ENCODE data around the gene SHLD3.
A peak's percentile ranks its signal among the peaks of the same experiment; 100 is the strongest.
"Not testable (repeated sequence)": the region's sequence is repeated elsewhere in the genome, so short reads cannot be mapped to it uniquely, and the experiment has no call there.

Gene SHLD3, protein sequence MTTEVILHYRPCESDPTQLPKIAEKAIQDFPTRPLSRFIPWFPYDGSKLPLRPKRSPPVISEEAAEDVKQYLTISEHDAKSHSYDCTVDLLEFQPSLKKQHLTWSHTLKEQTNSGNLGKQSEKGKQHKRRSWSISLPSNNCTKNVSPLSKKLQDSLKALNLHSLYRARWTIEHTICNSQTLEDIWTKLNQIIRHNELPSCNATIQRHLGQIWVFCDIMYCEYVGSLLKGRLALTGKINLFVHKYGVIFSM

DNA sequence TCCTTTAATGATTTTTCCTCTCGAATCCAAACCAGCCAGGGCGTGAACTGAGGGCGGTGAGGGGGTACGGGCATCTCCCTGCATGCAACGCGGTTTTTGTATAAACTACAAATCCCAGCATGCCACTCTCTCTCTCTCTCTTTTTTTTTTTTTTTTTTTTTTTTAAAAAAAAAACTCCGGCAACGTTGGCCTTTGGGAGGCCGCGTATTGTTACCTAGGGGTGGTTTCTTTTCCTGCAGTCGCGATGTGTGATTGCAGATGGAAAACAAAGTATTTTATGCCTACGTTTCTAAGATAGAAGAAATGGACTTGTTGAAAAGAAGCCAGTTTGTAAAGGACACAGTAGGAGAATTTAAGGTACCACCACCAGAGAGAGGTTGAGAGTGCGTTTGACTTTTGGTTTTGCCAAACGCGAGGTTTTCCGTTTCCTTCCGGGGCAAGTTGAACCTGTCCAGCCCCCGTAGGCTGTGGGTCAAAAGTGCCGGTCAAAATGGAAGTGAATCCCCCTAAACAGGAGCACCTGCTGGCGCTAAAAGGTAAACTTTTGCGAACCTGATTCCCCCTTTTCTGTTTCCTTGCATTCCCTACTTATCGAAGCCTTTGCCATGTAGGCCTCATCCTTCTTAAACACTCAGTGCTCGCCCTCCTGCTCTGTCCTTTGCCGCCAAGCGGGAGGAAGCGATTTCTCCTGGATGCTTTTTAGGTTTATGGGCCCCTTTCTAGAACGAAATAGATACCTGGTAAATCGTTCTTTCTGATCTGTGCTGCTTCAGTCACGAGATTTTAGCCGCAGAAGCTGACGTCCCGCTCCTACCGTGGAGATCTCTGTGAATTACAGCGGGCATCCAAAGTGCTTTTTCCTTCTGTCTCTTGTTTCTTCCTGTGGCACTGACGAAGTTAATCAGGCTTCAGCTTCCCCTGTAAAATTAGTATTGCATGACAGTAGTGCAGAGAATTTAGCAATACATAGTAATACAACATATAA is at the start of gene SHLD3, which contains the start of gene TRAPPC13:
Gene SHLD3, plus strand, starts transcription at position 457 of the 985 bp plus-strand sequence. CDS start 4,561 bp downstream, outside the sequence.
Gene TRAPPC13, plus strand, starts transcription at position 457 of the 985 bp plus-strand sequence. Its CDS starts 34 bp downstream, at position 491.
- H3K4me1 ChIP-seq (ENCODE audit: control insufficient read depth, insufficient read depth, low read length) = no peaks in the 10 kb centered on the region
- H3K36me3 ChIP-seq (ENCODE audit: control insufficient read depth, insufficient read depth, low read length) = no peaks in the 10 kb centered on the region; the same call in 1 of the 2 replicates
- peak; percentile 61 for DNase-seq (ENCODE audit: low read depth, low spot score)
- H3K27me3 ChIP-seq (ENCODE audit: control insufficient read depth, insufficient read depth, low read length) = no peaks in the 10 kb centered on the region
- no peak within 1 kb of the TSS for H3K27ac ChIP-seq (ENCODE audit: low read length)
- H3K4me3 ChIP-seq (ENCODE audit: low read length) = peak within 1 kb of the TSS; percentile 90
- no CpG with 5 or more reads among the region's 36 CpGs for WGBS (ENCODE audit: insufficient coverage, insufficient read length)
- no peaks in the 10 kb centered on the region for H3K9me3 ChIP-seq (ENCODE audit: control insufficient read depth, insufficient read depth, low read length)

DNA sequence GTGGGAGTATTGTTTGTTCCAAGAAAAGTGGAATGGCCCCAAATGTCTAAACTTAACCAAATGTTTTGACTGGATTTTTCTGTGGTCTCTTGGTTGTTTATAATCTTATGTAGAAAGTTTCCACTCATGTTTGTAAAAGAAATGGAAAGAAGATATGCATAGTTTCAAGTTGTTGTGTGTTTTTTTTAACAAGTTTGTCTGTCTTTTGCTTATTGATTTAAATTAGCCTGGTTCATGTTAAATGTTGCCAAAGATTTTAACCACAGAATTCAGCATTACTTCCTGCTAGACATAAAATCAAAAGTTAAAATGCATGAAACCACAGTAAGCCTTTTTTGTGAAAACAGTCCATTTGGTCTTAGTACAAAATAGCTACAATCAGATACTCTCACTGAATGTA is 47.7 kb upstream of the SHLD3 start:
- no peak overlapping the region for H3K27ac ChIP-seq (ENCODE audit: low read length)

DNA sequence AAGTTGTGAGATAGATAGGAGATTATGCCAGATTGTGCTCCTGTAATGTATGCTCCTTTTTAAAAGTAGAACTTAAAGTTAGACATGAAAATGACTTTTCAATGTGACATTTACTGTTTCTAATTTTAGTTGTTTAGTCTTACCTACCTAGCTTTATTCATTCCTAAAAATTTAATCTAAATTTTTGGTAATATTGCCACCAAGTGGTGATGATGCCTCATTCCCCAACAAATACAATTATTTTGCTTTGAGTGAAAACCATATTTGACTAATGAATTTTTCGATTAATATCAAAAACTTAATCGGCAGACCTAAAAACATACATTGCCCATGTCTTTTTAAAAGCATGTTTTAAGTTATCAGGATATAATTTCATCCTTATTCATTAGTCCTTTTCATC is 36.1 kb upstream of the SHLD3 start:
- no peaks in the 10 kb centered on the region for H3K27me3 ChIP-seq (ENCODE audit: control insufficient read depth, insufficient read depth, low read length)
- no CpG with 5 or more reads among the region's 2 CpGs for WGBS (ENCODE audit: insufficient coverage, insufficient read length)
- H3K27ac ChIP-seq (ENCODE audit: low read length) = no peak overlapping the region
- no peaks in the 10 kb centered on the region for H3K4me1 ChIP-seq (ENCODE audit: control insufficient read depth, insufficient read depth, low read length)
- no peaks in the 10 kb centered on the region for H3K9me3 ChIP-seq (ENCODE audit: control insufficient read depth, insufficient read depth, low read length)
- no peaks in the 10 kb centered on the region; the same call in 1 of the 2 replicates for H3K36me3 ChIP-seq (ENCODE audit: control insufficient read depth, insufficient read depth, low read length)
- H3K4me3 ChIP-seq (ENCODE audit: low read length) = no peak overlapping the region
- no peak for DNase-seq (ENCODE audit: low read depth, low spot score)

More for the DNA sequence above, 47.7 kb upstream of the SHLD3 start:
- Histone ChIP-seq H3K9me3 (ENCODE audit: control insufficient read depth, insufficient read depth, low read length) (no peaks in the 10 kb centered on the region), H3K4me3 (ENCODE audit: low read length) (no peak overlapping the region), H3K4me1 (ENCODE audit: control insufficient read depth, insufficient read depth, low read length) (no peaks in the 10 kb centered on the region), H3K36me3 (ENCODE audit: control insufficient read depth, insufficient read depth, low read length) (peaks cover 3% of the 10 kb centered on the region; the same call in 1 of the 2 replicates), H3K27me3 (ENCODE audit: control insufficient read depth, insufficient read depth, low read length) (no peaks in the 10 kb centered on the region)
- no peak for DNase-seq (ENCODE audit: low read depth, low spot score)

DNA sequence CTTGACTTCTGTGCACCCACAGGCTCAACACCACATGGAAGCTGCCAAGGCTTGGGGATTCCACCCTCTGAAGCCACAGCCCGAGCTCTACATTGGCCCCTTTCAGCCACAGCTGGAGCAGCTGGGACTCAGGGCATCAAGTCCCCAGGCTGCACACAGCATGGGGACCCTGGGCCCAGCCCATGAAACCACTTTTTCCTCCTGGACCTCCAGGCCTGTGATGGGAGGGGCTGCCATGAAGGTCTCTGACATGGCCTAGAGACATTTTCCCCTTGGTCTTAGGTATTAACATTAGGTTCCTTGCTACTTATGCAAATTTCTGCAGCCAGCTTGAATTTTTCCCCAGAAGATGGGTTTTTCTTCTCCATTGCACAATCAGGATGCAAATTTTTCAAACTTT is 23.1 kb upstream of the SHLD3 start:
- H3K4me1 ChIP-seq (ENCODE audit: control insufficient read depth, insufficient read depth, low read length); H3K9me3 ChIP-seq (ENCODE audit: control insufficient read depth, insufficient read depth, low read length); H3K27me3 ChIP-seq (ENCODE audit: control insufficient read depth, insufficient read depth, low read length); H3K36me3 ChIP-seq (ENCODE audit: control insufficient read depth, insufficient read depth, low read length); H3K27ac ChIP-seq (ENCODE audit: low read length); H3K4me3 ChIP-seq (ENCODE audit: low read length); DNase-seq (ENCODE audit: low read depth, low spot score): not testable (repeated sequence)
- no CpG with 5 or more reads among the region's 1 CpG for WGBS (ENCODE audit: insufficient coverage, insufficient read length)

DNA sequence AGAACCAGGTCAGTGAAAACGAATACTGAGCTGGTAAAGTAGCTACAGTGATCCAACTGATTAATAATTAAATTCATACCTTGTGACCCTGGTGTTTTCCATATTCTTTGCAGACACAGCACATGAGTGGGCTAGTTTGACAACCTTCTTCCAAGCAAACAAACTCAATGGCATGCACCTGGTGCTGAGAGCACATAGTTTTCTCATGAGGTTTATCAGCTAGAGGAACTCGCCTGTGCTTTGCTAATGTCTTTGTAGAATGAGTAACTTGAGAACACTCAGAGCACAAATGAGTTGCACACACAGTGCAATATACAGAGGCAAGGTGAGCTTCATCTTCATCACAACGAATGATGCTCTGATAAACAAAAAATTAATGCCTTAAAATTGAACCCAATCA is 13.3 kb upstream of the SHLD3 start:
- H3K4me1 ChIP-seq (ENCODE audit: control insufficient read depth, insufficient read depth, low read length) = no peaks in the 10 kb centered on the region
- no peaks in the 10 kb centered on the region for H3K9me3 ChIP-seq (ENCODE audit: control insufficient read depth, insufficient read depth, low read length)
- no peak overlapping the region for H3K4me3 ChIP-seq (ENCODE audit: low read length)
- WGBS (ENCODE audit: insufficient coverage, insufficient read length) = no CpG with 5 or more reads among the region's 3 CpGs
- H3K36me3 ChIP-seq (ENCODE audit: control insufficient read depth, insufficient read depth, low read length) = no peaks in the 10 kb centered on the region; the same call in 1 of the 2 replicates
- no peak overlapping the region for H3K27ac ChIP-seq (ENCODE audit: low read length)
- DNase-seq (ENCODE audit: low read depth, low spot score) = no peak
- no peaks in the 10 kb centered on the region for H3K27me3 ChIP-seq (ENCODE audit: control insufficient read depth, insufficient read depth, low read length)

DNA sequence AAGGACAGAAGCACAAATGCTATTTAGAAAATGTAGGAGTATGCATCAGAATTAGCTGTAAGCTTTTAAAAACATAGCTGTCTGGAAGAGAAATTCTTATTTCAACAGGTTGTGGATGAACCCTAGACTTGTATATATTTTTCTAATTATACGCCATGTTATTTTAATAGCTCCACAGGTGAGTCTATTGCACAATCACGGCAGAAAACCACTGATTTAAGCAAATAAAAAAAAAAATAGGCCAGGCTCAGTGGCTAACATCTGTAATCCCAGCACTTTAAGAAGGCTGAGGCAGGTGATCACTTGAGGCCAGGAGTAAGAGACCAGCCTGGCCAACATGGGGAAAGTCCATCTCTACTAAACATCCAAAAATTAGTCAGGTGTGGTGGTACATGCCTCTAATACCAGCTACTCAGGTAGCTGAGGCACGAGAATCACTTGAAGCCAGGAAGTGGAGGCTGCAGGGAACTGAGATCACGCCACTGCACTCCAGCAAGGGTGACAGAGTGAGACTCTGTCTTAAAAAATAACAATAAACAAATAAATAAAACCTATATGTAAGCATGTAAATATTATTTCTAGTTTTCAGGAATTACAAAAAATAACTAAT is 12.4 kb upstream of the SHLD3 start:
- no peaks in the 10 kb centered on the region; the same call in 1 of the 2 replicates for H3K36me3 ChIP-seq (ENCODE audit: control insufficient read depth, insufficient read depth, low read length)
- no CpG with 5 or more reads among the region's 4 CpGs for WGBS (ENCODE audit: insufficient coverage, insufficient read length)

DNA sequence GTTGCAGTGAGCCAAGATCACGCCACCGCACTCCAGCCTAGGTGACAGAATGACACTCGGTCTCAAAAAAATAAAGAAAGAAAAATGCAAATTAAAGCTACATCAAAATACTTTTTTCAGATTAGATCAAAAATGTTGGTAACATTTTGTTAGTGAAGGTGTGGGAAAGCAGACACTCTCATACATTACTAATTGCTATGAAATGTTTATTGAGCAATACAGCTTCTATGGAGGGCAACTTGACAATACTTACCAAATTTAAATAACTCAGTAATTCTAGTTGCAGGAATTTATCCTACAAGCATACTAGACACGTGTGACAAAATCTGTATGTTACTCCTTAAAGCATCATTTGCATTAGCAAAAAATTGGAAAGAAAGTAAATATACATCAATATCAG is 4.8 kb upstream of the SHLD3 start:
- whole genome bisulfite sequencing (ENCODE audit: insufficient coverage, insufficient read length) = no CpG with 5 or more reads among the region's 4 CpGs
- no peak for DNase-seq (ENCODE audit: low read depth, low spot score)
- Histone ChIP-seq H3K27me3 (ENCODE audit: control insufficient read depth, insufficient read depth, low read length) (no peaks in the 10 kb centered on the region), H3K4me3 (ENCODE audit: low read length) (no peak overlapping the region), H3K9me3 (ENCODE audit: control insufficient read depth, insufficient read depth, low read length) (no peaks in the 10 kb centered on the region), H3K4me1 (ENCODE audit: control insufficient read depth, insufficient read depth, low read length) (no peaks in the 10 kb centered on the region), H3K27ac (ENCODE audit: low read length) (no peak overlapping the region), H3K36me3 (ENCODE audit: control insufficient read depth, insufficient read depth, low read length) (no peaks in the 10 kb centered on the region)

More for the DNA sequence above, 12.4 kb upstream of the SHLD3 start:
- Histone ChIP-seq H3K4me1 (ENCODE audit: control insufficient read depth, insufficient read depth, low read length) (no peaks in the 10 kb centered on the region), H3K27me3 (ENCODE audit: control insufficient read depth, insufficient read depth, low read length) (no peaks in the 10 kb centered on the region), H3K4me3 (ENCODE audit: low read length) (no peak overlapping the region), H3K27ac (ENCODE audit: low read length) (no peak overlapping the region), H3K9me3 (ENCODE audit: control insufficient read depth, insufficient read depth, low read length) (no peaks in the 10 kb centered on the region)
- no peak for DNase-seq (ENCODE audit: low read depth, low spot score)

DNA sequence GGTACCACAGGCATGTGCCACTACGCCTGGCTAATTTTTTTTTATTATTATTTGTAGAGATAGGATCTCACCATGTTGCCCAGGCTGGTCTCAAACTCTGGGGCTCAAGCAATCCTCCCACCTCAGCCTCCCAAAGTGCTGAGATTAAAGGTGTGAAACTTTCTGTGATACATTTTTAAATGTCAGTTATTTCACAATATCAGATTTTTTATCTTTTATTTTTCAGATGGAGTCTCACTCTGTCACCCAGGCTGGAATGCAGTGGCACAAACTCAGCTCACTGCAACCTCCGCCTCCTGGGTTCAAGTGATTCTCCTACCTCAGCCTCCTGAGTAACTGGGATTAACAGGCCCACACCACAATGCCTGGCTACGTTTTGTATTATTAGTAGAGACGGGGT is 2.9 kb upstream of the SHLD3 start:
- not testable (repeated sequence) for H3K27ac ChIP-seq (ENCODE audit: low read length); H3K36me3 ChIP-seq (ENCODE audit: control insufficient read depth, insufficient read depth, low read length); H3K27me3 ChIP-seq (ENCODE audit: control insufficient read depth, insufficient read depth, low read length); H3K9me3 ChIP-seq (ENCODE audit: control insufficient read depth, insufficient read depth, low read length); DNase-seq (ENCODE audit: low read depth, low spot score); H3K4me3 ChIP-seq (ENCODE audit: low read length); H3K4me1 ChIP-seq (ENCODE audit: control insufficient read depth, insufficient read depth, low read length)
- no CpG with 5 or more reads among the region's 4 CpGs for WGBS (ENCODE audit: insufficient coverage, insufficient read length)

DNA sequence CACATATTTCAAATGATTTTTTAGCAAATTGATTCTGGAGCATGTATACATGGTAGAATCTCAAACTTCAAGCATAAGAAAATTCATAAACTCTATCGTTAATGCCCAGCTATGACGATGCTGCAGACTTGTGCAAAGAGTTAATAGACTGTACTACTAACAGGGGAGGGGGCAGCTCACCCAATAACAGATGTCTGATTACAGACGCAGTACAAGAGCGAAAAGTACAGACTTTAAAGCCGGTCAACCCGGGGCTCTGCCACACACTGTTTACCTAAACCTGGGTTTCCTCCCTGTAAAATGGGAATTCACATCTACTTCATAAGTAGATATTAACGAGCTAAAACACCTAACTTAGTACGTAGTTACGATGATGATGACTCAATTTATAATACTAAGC is 1.3 kb upstream of the SHLD3 start:
- Histone ChIP-seq H3K9me3 (ENCODE audit: control insufficient read depth, insufficient read depth, low read length) (no peaks in the 10 kb centered on the region), H3K4me3 (ENCODE audit: low read length) (peak overlapping the region; percentile 90; the same call in 1 of the 2 replicates), H3K27ac (ENCODE audit: low read length) (no peak overlapping the region), H3K4me1 (ENCODE audit: control insufficient read depth, insufficient read depth, low read length) (no peaks in the 10 kb centered on the region), H3K36me3 (ENCODE audit: control insufficient read depth, insufficient read depth, low read length) (no peaks in the 10 kb centered on the region), H3K27me3 (ENCODE audit: control insufficient read depth, insufficient read depth, low read length) (no peaks in the 10 kb centered on the region)
- DNase-seq (ENCODE audit: low read depth, low spot score) = no peak
- no CpG with 5 or more reads among the region's 9 CpGs for WGBS (ENCODE audit: insufficient coverage, insufficient read length)

DNA sequence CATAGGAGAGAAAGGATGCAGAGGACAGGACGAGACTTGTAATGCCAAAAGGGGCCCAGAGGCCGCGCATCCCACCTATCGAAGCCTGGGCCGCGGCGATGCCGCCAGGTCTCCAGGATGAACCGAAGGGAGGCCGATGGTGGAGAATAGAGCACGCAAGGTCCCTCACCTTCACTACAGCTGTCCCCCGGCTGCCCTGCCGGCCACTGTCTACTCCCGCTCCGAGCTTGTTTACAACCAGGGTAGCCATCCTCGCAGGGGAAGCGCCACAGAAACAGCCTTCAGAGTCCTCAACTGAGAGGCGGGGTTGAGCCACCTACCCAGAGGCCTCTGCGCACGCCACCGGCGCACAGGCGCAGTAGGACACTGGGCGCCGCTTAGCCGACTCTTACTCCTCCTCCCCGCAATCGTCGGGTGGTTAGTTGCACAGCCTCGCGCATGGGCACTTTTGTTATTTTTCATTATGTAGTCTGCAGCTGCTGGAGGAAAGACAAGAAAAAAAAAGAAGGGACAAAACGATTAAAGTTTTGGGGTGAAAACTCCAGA is 729 bp upstream of the SHLD3 start, which contains the start of gene TRIM23:
Gene TRIM23, minus strand, starts transcription at position 309 of the 546 bp plus-strand sequence. Its CDS starts 59 bp downstream, at position 250.
- no peaks in the 10 kb centered on the region for H3K9me3 ChIP-seq (ENCODE audit: control insufficient read depth, insufficient read depth, low read length)
- DNase-seq (ENCODE audit: low read depth, low spot score) = peak; percentile 61
- H3K4me3 ChIP-seq (ENCODE audit: low read length) = peak within 1 kb of the TSS; percentile 90
- H3K4me1 ChIP-seq (ENCODE audit: control insufficient read depth, insufficient read depth, low read length) = no peaks in the 10 kb centered on the region
- H3K27ac ChIP-seq (ENCODE audit: low read length) = no peak within 1 kb of the TSS
- H3K27me3 ChIP-seq (ENCODE audit: control insufficient read depth, insufficient read depth, low read length) = no peaks in the 10 kb centered on the region
- no CpG with 5 or more reads among the region's 32 CpGs for WGBS (ENCODE audit: insufficient coverage, insufficient read length)
- no peaks in the 10 kb centered on the region for H3K36me3 ChIP-seq (ENCODE audit: control insufficient read depth, insufficient read depth, low read length)
